SK-N-DZ (cell line): ENCODE results near the gene SLC39A3.

ENCODE experiments used
- DNase-seq: peaks from one replicate; pipeline ENCODE4 v3.0.0-alpha.2; 2015; ENCODE audit warnings: low spot score

SLC39A3 gene

GRCh38 chr19:2703077-2703437 is 36.8 kb downstream of the SLC39A3 start:
- DNase-seq, result no peak

GRCh38 chr19:2702170-2703076 is 37.4 kb downstream of the SLC39A3 start, which contains the start of gene GNG7:
Gene GNG7 (minus strand): TSS chr19:2702694. CDS start chr19:2520688, 182,006 bp downstream.
- peak; percentile 67 for DNase-seq

GRCh38 chr19:2701361-2702169 is 38.3 kb downstream of the SLC39A3 start:
- no peak for DNase-seq

- DNase-seq, result no peak
These were observed 39.0 kb downstream of the SLC39A3 start for GRCh38 chr19:2700660-2701360.

- no peak for DNase-seq
These were observed 40.2 kb downstream of the SLC39A3 start for GRCh38 chr19:2699413-2700140.

- no peak for DNase-seq
These were observed 45.6 kb downstream of the SLC39A3 start for GRCh38 chr19:2694196-2694595.

GRCh38 chr19:2693492-2694160 is 46.2 kb downstream of the SLC39A3 start:
- no peak for DNase-seq

GRCh38 chr19:2691951-2692350 is 47.9 kb downstream of the SLC39A3 start:
- DNase-seq, result no peak

- DNase-seq, result no peak
These were observed 49.0 kb downstream of the SLC39A3 start for GRCh38 chr19:2690856-2691255.

GRCh38 chr19:2686360-2686759 is 53.5 kb downstream of the SLC39A3 start:
- no peak for DNase-seq

GRCh38 chr19:2685204-2685704 is 54.6 kb downstream of the SLC39A3 start:
- no peak for DNase-seq

GRCh38 chr19:2683430-2684003 is 56.3 kb downstream of the SLC39A3 start:
- DNase-seq, result no peak
